Smooth muscle cell (in vitro differentiated cells): ENCODE measurements around the gene MITF. TPM values are rescaled to one million over a fixed set of nuclear protein-coding genes. Genes with fewer than 3 reads are reported as not detected.

ENCODE experiments used
- DNase-seq: peaks from one replicate; lab custom pipeline; 2025; ENCODE audit not compliant: unreplicated experiment; lab: John Stamatoyannopoulos, UW
- H2AFZ ChIP-seq: fragments of 200-600 bp; sonication (generic); 2 replicates; pipeline ENCODE4 v1.6.0; 2016; ENCODE audit warnings: antibody characterized with exemption, low read depth, mild to moderate bottlenecking
- H3F3A ChIP-seq: fragments of 200-600 bp; sonication (generic); 2 replicates; pipeline ENCODE4 v1.6.0; 2017; ENCODE audit warnings: antibody characterized with exemption, low read depth
- H3K27ac ChIP-seq: fragments of 200-600 bp; sonication (generic); 2 replicates; pipeline ENCODE4 v1.5.1; 2016; ENCODE audit warnings: low read depth, mild to moderate bottlenecking
- H3K27me3 ChIP-seq: fragments of 200-600 bp; sonication (generic); 2 replicates; pipeline ENCODE4 v1.6.1; 2016; ENCODE audit warnings: low read depth, mild to moderate bottlenecking
- H3K36me3 ChIP-seq: fragments of 200-600 bp; sonication (generic); 2 replicates; pipeline ENCODE4 v1.5.1; 2016; ENCODE audit warnings: low read depth
- H3K4me1 ChIP-seq: fragments of 200-600 bp; sonication (generic); 2 replicates; pipeline ENCODE4 v1.5.1; 2016; ENCODE audit warnings: low read depth
- H3K4me2 ChIP-seq: fragments of 200-600 bp; sonication (generic); 2 replicates; pipeline ENCODE4 v1.6.0; 2016; ENCODE audit warnings: mild to moderate bottlenecking
- H3K4me3 ChIP-seq: fragments of 200-600 bp; sonication (generic); 2 replicates; pipeline ENCODE4 v1.5.1; 2016; ENCODE audit warnings: mild to moderate bottlenecking
- H3K79me2 ChIP-seq: fragments of 200-600 bp; sonication (generic); 2 replicates; pipeline ENCODE4 v1.6.0; 2016; ENCODE audit warnings: low read depth, mild to moderate bottlenecking
- H3K9ac ChIP-seq: fragments of 200-600 bp; sonication (generic); 2 replicates; pipeline ENCODE4 v1.6.0; 2016; ENCODE audit warnings: low read depth
- H3K9me3 ChIP-seq: fragments of 200-600 bp; sonication (generic); replicated peaks from 2 replicates; pipeline ENCODE4 v1.5.1; 2016; ENCODE audit warnings: low read depth
- H4K20me1 ChIP-seq: fragments of 200-600 bp; sonication (generic); 2 replicates; pipeline ENCODE4 v1.6.0; 2016; ENCODE audit warnings: low read depth
- CTCF ChIP-seq: fragments of 200-600 bp; sonication (generic); IDR thresholded peaks from 2 replicates; pipeline ENCODE4 v1.5.1; 2017; ENCODE audit warnings: borderline replicate concordance, mild to moderate bottlenecking, antibody characterized with exemption; ENCODE audit not compliant: insufficient read depth, poor library complexity, severe bottlenecking
- WGBS: methylation state at CpG from one replicate; pipeline ENCODE4 v1.1.7; 2016; ENCODE audit warnings: low lambda C conversion rate; 5-methylcytosine and 5-hydroxymethylcytosine counted together
- polyA plus RNA-seq: library from polyadenylated mRNA; unstranded; fragments of >200 nt; fragmentation: Nextera tagmentation; extraction: Ambion mirVana; gene quantifications from 2 replicates; pipeline ENCODE4 v1.2.1, GENCODE V29; 2016
- total RNA-seq: library from RNA; depleted of rRNA; stranded (reverse); fragments of >200 nt; gene quantifications from 2 replicates; pipeline ENCODE4 v1.2.3, GENCODE V29; 2014

The MITF gene
- total and polyA plus RNA-seq, 2 experiments from 2014 or later = 2.3 to 3.1 TPM

DNA sequence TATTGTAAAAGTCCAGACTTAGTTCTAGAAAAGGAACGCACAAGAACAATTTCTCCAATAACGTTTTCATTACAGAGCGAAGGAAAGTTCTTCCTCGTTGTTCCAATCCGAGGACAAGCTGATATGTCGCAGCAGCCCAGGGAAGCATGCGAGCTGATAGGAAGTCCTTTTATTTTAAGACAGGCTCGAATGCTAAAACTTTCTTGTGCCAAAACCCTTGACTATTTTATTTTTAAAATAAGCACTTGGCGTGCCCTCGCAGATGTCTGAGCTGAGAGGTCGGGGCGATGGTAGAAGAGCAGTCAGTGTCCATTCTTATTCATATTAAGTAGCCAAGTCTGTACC, 433 bp upstream of the MITF start:
- Histone ChIP-seq H3K79me2 (no peaks in the 10 kb centered on the region), H2AFZ (peak overlapping the region; percentile 99), H3K4me3 (peak overlapping the region; percentile 97), H3K4me1 (peaks cover 5% of the 10 kb centered on the region), H3K9ac (no peak overlapping the region), H3K36me3 (no peaks in the 10 kb centered on the region), H3K27ac (no peak overlapping the region), H3K9me3 (no peaks in the 10 kb centered on the region), H3K27me3 (peaks cover 38% of the 10 kb centered on the region), H3K4me2 (peak overlapping the region; percentile 95), H3F3A (no peaks in the 10 kb centered on the region), H4K20me1 (no peaks in the 10 kb centered on the region)
- WGBS = 2% methylated on average over 12 of the region's 12 CpGs
- no peak for DNase-seq
- no peak for TF ChIP-seq CTCF

DNA sequence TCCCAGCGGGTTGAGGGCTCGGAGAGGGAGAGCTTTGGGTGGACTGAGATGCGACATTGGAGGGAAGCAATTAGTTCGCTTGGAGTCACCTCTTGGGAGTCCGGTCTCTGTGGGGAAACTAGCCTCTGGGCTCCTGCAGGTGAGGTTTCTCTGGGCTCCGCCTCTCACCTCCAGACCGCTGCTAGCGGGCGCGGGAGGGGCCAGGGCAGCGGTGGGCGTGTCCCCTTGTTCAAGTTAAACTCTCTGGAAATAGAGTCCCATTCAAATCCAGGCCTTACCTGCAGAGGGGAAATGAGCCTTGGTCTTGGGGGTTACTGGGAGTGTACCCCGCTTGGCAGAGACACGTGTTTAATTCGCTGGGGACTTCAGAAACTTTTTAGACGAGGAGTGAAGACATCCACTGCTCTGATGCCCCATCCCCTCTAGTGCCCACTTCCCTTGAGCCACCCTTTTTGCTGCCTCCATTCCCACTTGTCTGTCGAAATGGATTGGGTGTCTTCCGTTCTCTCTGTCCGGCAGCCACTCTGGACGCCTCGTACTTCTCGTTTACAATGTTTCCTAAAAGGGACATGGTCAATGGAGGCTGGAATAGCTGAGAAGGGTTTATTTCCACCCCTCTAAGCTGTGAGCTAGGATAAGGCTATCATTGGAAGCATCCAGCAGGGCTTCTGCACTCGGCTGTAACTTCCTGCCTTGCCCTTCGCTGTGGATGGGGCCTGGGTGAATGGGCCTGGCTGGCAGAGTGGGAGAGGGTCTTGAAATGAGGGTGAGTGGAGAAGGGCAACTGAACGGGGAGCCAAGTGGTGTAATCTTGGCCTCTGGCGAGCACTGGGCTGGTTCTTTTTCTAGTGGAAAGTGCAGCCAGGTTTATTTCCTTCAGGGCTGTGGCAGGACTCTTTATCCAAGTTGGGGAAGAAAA, 1.1 kb downstream of the MITF start:
- 24% methylated on average over 26 of the region's 26 CpGs for WGBS
- no peak for DNase-seq
- H3K79me2 ChIP-seq = no peaks in the 10 kb centered on the region
- no peak for TF ChIP-seq CTCF
- H3K4me1 ChIP-seq = peaks cover 5% of the 10 kb centered on the region
- H2AFZ ChIP-seq = peak overlapping the region; percentile 98
- no peaks in the 10 kb centered on the region for H4K20me1 ChIP-seq
- H3K9ac ChIP-seq = no peak overlapping the region
- no peaks in the 10 kb centered on the region for H3K9me3 ChIP-seq
- H3F3A ChIP-seq = no peaks in the 10 kb centered on the region
- H3K4me2 ChIP-seq = peak overlapping the region; percentile 95
- peaks cover 23% of the 10 kb centered on the region for H3K27me3 ChIP-seq
- H3K4me3 ChIP-seq = peak overlapping the region; percentile 97
- no peaks in the 10 kb centered on the region for H3K36me3 ChIP-seq
- H3K27ac ChIP-seq = no peak overlapping the region

- H3F3A ChIP-seq = no peaks in the 10 kb centered on the region
- TF ChIP-seq CTCF = no peak
- peaks cover 5% of the 10 kb centered on the region for H3K4me1 ChIP-seq
- H3K9me3 ChIP-seq = no peaks in the 10 kb centered on the region
- H3K4me2 ChIP-seq = no peak overlapping the region
- peaks cover 14% of the 10 kb centered on the region for H3K27me3 ChIP-seq
- H2AFZ ChIP-seq = no peak overlapping the region
- no peak overlapping the region for H3K9ac ChIP-seq
- WGBS = 87% methylated on average over 13 of the region's 13 CpGs
- H3K27ac ChIP-seq = no peak overlapping the region
- H3K79me2 ChIP-seq = no peaks in the 10 kb centered on the region
- no peaks in the 10 kb centered on the region for H4K20me1 ChIP-seq
- H3K36me3 ChIP-seq = no peaks in the 10 kb centered on the region
- DNase-seq = no peak
- no peak overlapping the region for H3K4me3 ChIP-seq
Measured at GRCh38 chr3:69741032-69741767, 1.9 kb downstream of the MITF start.
